Measurements from ENCODE around the gene TMIE. TPM values are rescaled to one million over a fixed set of nuclear protein-coding genes. Genes with fewer than 3 reads are reported as not detected.

Gene TMIE
- total RNA-seq, 2 donors from 2014 or later, result not detected

- DNase-seq (ENCODE audit: low spot score) (no peak), ATAC-seq (ENCODE audit: insufficient number of reproducible peaks, low FRiP score, low read depth) (no peak)
- Histone ChIP-seq H3K9me3 (no peaks in the 10 kb centered on the region), H3K27me3 (replicated peaks; ENCODE audit: insufficient read depth) (no peaks in the 10 kb centered on the region), H3K4me3 (no peak overlapping the region), H3K36me3 (no peaks in the 10 kb centered on the region), H3K4me1 (ENCODE audit: control insufficient read depth in 1 of 2, low read depth in 2 of 2) (no peaks in the 10 kb centered on the region), H3K27ac (no peak overlapping the region)
- no peak for TF ChIP-seq CTCF (IDR thresholded peaks at IDR 0.05)
Measured at GRCh38 chr3:46721009-46721408, 19.8 kb downstream of the TMIE start.

- TF ChIP-seq CTCF (IDR thresholded peaks at IDR 0.05), result no peak
- no peak for ATAC-seq (ENCODE audit: insufficient number of reproducible peaks, low FRiP score, low read depth)
Measured at GRCh38 chr3:46722443-46722842, 21.3 kb downstream of the TMIE start.

GRCh38 chr3:46724424-46724823, 23.2 kb downstream of the TMIE start:
- no peak for ATAC-seq (ENCODE audit: insufficient number of reproducible peaks, low FRiP score, low read depth)
- Histone ChIP-seq H3K4me1 (ENCODE audit: control insufficient read depth in 1 of 2, low read depth in 2 of 2) (no peaks in the 10 kb centered on the region), H3K27ac (no peak overlapping the region), H3K9me3 (no peaks in the 10 kb centered on the region), H3K27me3 (replicated peaks; ENCODE audit: insufficient read depth) (no peaks in the 10 kb centered on the region), H3K4me3 (no peak overlapping the region), H3K36me3 (no peaks in the 10 kb centered on the region)
- TF ChIP-seq CTCF (IDR thresholded peaks at IDR 0.05), result no peak
- no peak for DNase-seq (ENCODE audit: low spot score)

More at GRCh38 chr3:46722443-46722842, 21.3 kb downstream of the TMIE start:
- H3K27ac ChIP-seq, result no peak overlapping the region
- H3K36me3 ChIP-seq, result no peaks in the 10 kb centered on the region
- no peak overlapping the region for H3K4me3 ChIP-seq
- DNase-seq (ENCODE audit: low spot score), result no peak
- H3K27me3 ChIP-seq (replicated peaks; ENCODE audit: insufficient read depth), result no peaks in the 10 kb centered on the region
- H3K9me3 ChIP-seq, result no peaks in the 10 kb centered on the region
- no peaks in the 10 kb centered on the region for H3K4me1 ChIP-seq (ENCODE audit: control insufficient read depth in 1 of 2, low read depth in 2 of 2)

GRCh38 chr3:46725621-46726314, 24.6 kb downstream of the TMIE start:
- DNase-seq (ENCODE audit: low spot score) (no peak), ATAC-seq (ENCODE audit: insufficient number of reproducible peaks, low FRiP score, low read depth) (no peak)
- no peak for TF ChIP-seq CTCF (IDR thresholded peaks at IDR 0.05)
- Histone ChIP-seq H3K4me3 (no peak overlapping the region), H3K9me3 (no peaks in the 10 kb centered on the region), H3K4me1 (ENCODE audit: control insufficient read depth in 1 of 2, low read depth in 2 of 2) (no peaks in the 10 kb centered on the region), H3K27ac (no peak overlapping the region), H3K27me3 (replicated peaks; ENCODE audit: insufficient read depth) (no peaks in the 10 kb centered on the region), H3K36me3 (no peaks in the 10 kb centered on the region)

GRCh38 chr3:46729038-46729437, 27.8 kb downstream of the TMIE start:
- Histone ChIP-seq H3K4me1 (ENCODE audit: control insufficient read depth in 1 of 2, low read depth in 2 of 2) (no peaks in the 10 kb centered on the region), H3K36me3 (no peaks in the 10 kb centered on the region), H3K9me3 (no peaks in the 10 kb centered on the region), H3K27me3 (replicated peaks; ENCODE audit: insufficient read depth) (no peaks in the 10 kb centered on the region), H3K4me3 (no peak overlapping the region), H3K27ac (no peak overlapping the region)
- DNase-seq (ENCODE audit: low spot score) (no peak), ATAC-seq (ENCODE audit: insufficient number of reproducible peaks, low FRiP score, low read depth) (no peak)
- no peak for TF ChIP-seq CTCF (IDR thresholded peaks at IDR 0.05)
